ENCODE measurements around the gene INPP5J. TPM values are rescaled to one million over a fixed set of nuclear protein-coding genes. Genes with fewer than 3 reads are reported as not detected.

INPP5J gene
- total RNA-seq, 1 donor from 2014 or later, result 4.8 TPM

Other genes with a start within 250 kb of the INPP5J start
- 31.2 TPM for gene MORC2, start 154.2 kb upstream of the INPP5J start, total RNA-seq
- gene TUG1, start 153.7 kb upstream of the INPP5J start, total RNA-seq, result 119 TPM
- 327 TPM for gene SMTN, start 41.6 kb upstream of the INPP5J start, total RNA-seq
- gene SELENOM, start 15.4 kb upstream of the INPP5J start, total RNA-seq, result 259 TPM
- gene PLA2G3, start 17.5 kb downstream of the INPP5J start, total RNA-seq, result not detected
- gene RNF185, start 37.2 kb downstream of the INPP5J start, total RNA-seq, result 34.1 TPM
- 85.4 TPM for gene LIMK2, start 89.3 kb downstream of the INPP5J start, total RNA-seq
- 57.8 TPM for gene PIK3IP1, start 169.5 kb downstream of the INPP5J start, total RNA-seq
- 58.5 TPM for gene PATZ1, start 223.4 kb downstream of the INPP5J start, total RNA-seq

All from ureter (tissue), 1 donor.